Stromal cell of bone marrow (primary cell): ENCODE data around the gene TEX35.
"Not testable (repeated sequence)": the region's sequence is repeated elsewhere in the genome, so short reads cannot be mapped to it uniquely, and the experiment has no call there.

Experiments used
- DNase-seq: peaks from one replicate; pipeline ENCODE4 v3.0.0-alpha.2; 2012; ENCODE audit warnings: low read depth

The TEX35 gene

DNA sequence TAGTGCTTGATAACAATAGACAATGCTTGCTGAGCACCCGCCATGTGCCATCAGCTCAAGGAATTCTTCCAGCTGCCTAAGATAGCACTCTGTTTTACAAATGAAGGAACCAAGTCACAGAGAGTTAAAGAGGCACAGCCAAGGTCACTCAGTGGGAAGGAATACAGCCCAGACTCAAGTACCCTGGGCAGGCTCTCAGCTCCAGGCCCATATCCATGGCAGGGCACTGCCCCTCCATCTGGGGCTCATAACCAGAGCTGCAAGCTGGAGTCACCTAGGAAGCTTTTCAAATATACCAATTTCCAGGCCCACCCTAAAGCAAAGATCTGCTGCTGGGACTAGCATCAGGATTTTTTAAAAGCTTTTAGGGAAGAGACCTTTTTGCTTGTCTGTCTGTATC, 17.8 kb upstream of the TEX35 start:
- no peak for DNase-seq

DNA sequence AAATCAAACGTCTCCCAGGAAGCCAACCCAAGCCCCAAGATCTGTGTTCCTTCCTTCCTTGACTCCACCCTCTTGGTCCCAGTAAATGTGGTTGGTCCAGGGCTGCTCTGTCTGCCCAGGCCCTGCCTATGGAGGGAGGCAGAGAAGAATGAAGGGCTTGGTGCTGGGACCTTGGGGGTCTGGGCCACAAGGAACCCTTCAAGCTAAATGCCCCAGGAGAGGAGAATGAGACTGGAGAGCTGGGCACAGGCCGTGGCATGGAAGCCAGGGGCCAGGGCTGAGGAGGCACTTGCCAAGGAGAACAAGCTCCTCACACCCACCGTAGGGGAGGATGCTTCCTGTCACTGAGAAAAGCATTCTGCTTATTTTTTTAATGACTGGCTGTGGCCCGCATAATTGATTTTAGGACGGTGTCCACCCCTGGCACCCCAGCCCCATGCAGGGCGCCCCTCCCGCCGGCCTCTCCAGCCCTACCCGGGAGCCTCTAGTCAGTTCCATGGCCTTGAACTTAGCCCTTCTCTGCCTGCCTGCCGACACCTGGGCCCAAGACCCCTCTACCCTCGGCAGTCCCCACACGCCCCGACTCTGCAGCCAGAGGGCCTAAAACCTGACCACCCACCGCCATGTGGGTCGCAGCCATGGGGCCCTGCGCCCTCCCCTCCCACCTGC, 17.0 kb upstream of the TEX35 start:
- no peak for DNase-seq

DNA sequence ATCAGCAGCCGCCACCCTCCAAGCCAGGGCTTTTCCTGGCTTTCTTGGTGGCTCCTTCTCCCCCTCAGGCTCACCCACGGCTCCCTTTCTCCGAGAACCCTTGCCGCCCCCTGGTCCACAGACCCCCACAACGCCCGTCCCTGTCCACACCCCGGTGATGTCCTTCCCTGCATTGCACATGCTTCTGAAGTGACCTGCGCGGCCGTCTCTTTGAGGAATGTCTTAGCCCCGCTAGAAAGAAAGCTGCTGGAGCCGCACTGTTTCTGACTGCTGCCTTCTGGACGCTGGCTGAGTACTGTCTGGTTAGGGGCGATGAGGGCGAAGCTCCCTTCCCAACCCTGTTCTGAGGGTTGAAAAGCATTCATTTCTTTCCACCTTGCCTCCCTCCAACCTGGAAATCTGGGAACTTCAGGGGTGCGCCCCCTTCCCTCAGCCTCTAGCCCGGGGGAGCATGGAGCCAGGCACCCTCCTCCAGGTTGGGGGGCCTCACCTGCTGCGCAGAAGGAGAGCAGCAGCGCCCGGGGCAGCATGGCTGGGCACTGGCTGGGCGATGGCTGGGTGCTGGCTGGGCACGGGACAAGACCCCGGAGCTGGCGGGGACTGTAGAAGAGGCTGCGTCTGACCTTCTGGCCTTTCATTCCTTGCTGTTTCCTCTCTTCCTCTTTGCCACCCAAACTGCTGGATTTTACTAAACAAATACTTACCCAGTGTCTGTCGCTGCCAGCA, 16.3 kb upstream of the TEX35 start, which contains the start of gene CLEC20A:
Gene CLEC20A, minus strand, starts transcription at position 555 of the 726 bp plus-strand sequence. Its CDS starts 25 bp downstream, at position 530.
- no peak for DNase-seq

DNA sequence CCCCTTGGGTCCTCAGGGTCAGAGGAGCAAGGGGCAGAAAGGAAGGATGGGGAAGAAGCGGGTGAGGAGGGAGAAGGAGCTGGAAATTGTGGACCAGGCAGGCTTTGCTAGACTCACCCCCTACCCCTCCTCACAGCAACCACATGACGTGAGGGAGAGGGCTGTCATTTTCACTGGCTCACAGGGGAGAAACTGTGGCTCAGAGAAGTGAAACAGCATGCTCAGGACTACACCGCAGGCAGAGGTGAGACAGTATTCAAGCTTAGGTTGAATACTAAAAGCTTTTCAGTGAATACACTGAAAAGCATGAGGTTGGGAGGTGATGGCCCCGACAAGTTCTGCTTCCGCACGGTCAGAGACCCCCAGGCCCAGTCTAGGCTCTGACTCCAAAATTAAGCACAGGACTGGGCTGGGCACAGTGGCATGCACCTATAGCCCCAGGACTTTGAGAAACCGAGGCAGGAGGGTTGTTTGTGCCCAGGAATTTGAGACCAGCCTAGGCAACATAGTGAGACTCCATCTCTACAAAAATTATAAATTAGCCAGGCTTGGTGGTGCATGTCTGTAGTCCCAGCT, 14.9 kb upstream of the TEX35 start:
- DNase-seq = no peak

DNA sequence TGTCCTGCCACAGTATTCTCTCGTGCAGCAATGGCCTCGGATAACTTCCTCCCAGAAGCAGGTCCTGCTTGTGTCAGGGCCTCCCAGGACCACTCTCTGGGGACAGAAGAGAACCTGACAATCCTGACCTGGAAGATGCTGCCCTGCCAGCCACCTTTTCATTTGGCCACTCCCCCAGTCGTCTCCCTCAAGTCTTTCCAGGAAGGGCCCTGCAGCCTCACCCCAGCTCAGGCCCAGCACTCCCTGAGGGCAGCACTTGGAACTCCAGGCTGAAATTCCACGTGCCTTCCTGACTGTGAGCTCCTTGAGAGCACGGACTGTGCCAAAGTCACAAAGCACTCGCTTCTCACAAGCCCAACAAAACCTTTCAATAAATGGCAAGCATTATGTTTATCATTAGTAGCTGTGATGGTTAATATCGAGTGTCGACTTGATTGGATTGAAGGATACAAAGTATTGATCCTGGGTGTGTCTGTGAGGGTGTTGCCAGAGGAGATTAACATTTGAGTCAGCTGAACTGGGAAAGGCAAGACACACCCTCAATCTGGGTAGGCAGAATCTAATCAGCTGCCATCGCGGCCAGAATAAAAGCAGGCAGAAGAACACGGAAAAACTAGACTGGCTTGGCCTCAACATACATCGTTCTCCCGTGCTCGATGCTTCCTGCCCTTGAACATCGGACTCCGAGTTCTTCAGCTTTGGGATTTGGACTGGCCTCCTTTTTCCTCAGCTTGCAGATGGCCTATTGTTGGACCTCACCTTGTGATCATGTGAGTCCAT, 13.8 kb upstream of the TEX35 start:
- no peak for DNase-seq

DNA sequence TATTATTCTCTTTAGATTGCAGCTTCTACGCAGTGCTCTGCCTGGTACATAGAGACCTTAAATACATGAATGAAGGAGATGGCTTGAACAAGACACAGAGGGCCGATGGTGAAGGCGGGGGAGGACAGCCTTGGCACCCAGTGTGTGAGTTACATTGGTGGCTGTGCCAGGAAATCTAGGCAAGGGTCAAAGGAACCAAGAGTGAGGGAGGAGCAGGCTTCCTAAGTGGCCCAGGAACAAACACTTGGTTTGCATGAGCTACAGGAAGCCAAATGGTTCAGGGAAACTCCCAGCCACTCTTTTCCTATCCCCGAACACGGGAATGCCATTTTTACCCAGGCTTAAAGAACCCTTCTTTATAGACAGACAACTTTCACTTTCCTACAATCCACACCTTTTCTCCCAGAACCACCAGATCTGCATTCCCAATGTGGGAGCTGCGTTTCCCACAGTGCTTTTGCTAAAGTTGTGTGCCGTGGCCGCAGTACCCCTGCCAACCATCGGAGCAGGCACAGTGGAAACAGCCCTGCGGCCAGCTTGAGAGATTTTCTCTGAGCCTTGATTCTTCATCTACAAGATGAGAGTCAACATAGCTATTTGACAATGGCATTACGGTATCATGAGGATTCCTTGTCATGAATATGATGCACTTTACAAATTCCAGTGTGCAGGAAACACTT, 12.7 kb upstream of the TEX35 start:
- DNase-seq = no peak

DNA sequence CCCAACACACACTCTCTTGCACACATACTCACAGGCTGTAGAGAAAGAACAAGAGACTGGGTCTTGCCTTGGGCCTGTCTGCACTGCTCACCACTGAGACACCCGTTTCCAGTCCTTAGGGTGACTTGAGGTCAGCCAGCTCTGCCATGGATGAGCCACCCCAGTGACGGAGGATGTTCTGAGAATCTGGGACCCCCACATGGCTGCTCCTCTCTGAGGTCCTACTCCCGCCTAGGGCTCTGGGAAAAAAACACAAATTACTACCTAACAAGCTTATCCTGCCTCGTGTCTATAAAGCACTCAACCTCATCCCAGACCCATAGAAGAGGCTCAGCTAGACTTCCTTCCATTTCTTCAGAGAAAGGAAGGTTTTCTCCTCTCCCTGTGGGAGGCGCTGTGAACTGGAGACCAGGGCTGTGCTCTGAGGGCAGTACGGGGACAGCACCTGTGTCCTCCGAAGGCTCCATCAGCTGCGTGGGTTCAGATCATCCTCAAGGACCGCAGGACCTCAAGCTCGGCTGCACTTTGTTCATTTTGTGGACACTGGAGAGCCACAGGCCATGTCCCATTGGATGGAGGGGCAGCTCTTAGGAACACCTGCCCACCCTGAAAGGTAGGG, 11.9 kb upstream of the TEX35 start:
- no peak for DNase-seq

DNA sequence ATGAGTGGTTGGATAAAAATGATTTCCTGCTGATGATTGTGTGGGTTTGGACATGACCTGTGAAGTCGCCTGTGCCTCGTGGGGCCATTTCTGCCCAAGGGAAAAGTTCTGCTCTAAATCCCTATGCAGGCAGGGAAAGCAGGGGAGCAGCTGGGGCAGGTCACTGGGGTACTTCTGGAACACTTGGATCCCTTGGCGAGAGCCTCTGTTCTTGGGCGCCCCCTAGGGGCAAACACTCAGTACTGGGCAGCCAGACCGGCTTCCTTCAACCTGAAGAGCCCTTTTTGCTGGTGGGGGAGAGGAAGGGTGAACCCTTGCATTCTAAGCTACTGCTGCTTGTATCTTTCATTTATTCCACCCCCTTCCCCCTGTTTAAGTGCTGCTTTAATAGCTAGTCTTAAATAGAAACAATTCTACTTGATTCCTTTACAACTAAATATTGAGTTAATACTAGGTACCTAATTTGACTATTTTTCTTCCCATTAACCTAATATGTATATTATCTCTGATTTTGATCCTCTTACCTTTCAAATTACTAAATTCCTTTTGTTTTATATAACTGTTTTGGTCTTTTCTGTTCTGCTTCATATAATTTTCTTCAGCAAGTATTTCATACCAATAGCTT, 11.1 kb upstream of the TEX35 start:
- DNase-seq = peak; percentile 36

DNA sequence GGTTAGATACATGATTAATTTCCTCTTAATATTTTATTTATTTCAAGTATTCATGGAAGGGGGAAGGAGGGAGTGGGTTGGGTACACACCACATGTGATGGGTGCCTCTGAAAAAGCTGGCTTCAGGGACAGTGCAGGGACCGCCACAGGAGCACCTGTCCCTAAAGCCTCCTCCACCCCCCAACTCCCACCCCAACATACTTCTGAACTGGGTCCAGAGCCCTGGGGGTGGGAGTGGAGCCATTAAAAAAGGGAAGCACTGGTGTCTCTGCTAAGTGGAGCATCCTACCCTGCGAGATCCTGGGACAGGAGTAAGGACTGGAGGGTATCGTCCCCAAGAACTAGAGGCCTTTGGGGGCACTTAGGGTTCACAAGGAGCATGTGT, 10.6 kb upstream of the TEX35 start:
- no peak for DNase-seq

DNA sequence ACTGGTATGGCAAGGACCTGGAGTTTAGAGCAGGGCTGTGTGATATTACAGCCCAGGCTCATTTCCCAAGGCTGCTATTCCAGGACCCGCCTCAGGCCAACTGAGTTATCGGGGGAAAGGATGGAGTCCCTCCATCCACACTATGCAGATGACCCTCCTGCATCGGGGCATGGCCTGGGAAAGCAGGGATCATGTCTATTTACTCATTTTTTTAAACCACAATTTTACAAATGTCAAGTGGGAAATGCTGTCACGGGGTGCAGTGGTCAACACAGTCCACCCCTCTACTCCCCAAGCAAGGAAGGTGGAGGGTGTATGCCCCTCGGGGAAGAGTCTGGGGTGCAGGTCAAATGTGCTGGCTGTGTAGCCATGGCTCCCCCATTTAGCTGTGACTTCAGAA, 10.1 kb upstream of the TEX35 start:
- DNase-seq = no peak

DNA sequence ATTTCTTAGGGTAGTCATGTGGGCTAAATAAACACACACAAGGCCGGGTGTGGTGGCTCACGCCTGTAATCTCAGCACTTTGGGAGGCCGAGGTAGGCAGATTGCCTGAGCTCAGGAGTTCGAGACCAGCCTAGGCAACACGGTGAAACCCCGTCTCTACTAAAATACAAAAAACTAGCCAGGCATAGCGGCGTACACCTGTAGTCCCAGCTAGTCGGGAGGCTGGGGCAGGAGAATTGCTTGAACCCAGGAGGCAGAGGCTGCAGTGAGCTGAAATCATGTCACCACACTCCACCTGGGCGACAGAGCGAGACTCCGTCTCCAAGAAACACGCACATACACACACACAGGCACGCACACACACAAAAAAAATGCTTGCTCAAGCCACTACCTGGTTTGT, 9.6 kb upstream of the TEX35 start:
- not testable (repeated sequence) for DNase-seq

DNA sequence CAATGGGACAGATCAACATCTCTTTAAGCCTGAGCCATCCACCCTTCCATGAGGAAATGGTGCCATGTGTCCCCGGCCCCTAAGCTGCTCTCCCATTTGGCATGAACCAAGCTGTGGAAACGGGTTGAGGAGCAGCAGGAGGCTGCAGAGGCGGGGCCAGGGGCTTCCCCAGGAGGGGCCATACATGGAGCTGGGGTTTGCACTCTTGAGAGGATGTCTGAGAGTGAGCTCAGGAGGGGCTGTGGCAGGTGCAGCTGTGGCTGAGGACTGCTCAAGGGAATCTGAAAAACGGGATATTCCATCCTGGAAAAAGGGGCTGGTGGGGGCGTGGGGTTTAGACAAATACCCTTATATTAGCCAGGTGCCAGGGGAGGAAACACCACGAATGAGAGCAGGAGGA, 9.1 kb upstream of the TEX35 start:
- no peak for DNase-seq

DNA sequence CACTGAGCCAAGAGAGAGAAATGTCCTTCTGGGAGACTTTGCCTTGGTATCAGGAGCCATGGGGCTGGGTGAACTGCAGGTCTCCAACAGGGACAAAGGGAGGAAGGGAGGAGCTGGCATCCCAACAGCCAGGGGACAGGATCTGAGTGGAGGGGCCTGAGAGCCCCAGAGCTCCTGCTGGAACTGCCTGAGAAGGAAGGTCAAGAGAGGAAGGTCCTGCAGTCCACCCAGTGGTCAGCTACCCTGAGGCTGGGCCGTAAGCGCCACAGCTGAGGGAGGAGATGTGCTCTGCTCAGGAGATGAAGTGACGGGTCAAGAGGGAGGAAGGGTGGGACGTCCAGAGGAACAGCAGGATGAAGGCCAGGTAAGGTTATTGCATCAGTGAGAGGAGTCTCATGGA, 8.6 kb upstream of the TEX35 start:
- no peak for DNase-seq

DNA sequence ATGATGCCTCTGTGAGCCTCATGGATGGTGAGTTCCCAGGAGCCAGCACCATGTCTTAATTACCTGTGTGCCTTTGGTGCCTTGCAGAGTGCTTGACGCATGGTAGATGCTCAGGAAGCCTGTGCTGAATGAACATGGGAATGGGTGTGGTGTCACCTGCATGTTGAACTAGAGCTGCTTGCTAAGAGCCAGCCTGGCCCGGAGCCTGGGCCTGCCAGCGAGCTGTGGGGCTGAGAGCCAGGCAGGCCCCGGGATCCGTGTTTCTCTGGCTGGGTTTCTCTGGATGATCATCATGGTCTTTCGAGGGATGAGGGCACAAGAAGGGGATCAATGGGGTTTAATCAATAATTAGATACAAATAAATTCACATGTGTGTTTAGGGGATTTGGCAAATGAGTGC, 6.7 kb upstream of the TEX35 start:
- no peak for DNase-seq

DNA sequence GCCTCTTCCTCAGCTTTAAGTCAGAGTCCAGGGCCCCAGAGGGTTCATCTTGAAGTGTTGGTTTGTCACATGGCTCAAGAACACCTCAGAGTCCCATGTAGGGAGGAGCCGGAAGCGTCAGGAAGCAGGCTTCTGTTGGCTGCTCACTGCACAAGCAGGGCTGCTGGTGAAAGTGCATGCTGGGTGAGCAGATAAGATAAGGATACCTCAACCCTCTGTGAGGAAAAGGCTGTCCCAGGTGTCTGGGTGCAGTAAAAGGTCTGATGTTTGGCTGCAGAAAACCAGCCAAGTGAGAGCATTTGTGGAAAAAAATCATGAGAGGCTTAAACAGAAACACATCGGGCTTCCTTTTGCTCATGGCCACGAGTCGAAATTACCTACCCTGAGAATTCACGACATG, 6.2 kb upstream of the TEX35 start:
- no peak for DNase-seq

DNA sequence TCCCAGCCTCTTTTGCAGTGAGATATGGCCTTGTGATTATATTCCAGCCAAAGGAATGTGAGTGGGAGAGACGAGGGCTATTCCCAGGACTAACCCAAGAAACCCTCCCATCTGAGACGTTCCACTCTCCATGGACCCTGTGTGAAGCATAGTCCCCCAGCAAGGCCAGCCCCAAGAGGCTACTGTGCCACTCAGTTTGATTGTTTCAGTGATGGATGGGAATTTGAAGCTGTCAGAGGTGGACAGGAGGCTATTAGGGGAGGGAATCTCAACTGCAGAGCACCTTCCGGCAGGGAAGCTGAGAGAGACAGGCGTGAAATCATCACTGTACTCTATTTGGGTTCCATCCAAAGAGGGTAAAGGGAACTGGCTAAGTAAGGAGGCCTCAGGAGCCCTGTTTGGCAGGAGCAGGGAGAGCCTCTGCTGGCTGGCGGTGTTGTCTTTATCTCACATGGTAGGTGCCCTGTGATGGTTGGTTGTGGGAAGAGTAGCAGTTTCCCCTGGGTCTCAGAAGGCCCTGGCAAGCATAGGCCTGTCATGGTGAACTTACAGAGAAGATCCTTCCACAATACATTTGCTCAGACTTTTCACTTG, 3.4 kb upstream of the TEX35 start:
- DNase-seq = no peak

DNA sequence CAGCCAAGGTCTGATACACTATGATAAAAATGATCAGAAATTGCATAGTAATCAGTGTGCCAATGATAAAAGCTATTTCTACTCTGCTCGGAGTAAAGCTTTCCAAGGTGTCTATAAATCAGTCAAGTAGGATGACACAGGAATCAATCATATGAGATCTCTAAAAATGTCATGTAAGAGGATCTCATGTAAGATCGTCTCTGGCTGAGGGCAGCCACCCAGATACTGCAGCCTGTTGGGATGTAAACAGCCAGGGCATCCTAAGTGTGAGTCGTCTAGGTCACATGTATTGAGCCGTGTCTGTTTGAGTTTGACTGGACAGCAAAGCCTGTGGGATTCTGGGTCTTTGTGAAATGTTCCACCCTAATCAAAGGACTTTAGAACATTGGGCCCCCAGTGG, 2.8 kb upstream of the TEX35 start:
- no peak for DNase-seq

DNA sequence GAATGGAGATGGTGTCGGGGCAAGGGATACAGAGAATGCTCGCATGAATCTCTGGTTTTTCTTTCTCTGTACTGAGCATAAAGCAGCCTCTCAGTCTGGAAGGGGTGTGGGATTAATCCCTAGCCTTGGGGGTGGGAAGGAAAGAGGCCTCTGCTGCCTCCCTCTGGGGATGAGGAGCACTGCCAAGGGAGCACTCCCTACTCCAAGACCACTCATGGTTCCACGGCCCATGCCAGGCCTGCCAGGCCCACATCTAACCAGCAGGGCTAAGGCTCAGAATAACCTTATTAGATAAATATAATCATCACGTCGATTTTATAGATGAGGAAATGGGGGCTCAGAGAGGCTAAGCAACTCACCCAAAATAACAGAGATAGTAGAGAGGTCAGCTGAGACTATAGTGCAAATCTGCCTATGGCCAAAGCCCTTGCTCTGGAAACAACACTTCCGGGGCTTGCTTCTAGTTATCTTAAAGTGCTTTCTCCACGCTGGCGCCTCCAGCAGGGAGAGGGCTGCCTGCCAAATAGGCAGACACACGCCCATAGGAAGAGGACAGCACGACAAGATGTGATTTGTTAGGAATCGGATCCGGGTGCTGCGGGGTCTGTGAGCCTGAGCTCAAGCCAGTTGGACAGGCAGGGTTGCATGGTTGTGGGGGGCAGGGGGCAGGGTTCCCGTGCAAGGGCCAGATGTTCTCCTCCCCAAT, 522 bp downstream of the TEX35 start:
- DNase-seq = no peak

DNA sequence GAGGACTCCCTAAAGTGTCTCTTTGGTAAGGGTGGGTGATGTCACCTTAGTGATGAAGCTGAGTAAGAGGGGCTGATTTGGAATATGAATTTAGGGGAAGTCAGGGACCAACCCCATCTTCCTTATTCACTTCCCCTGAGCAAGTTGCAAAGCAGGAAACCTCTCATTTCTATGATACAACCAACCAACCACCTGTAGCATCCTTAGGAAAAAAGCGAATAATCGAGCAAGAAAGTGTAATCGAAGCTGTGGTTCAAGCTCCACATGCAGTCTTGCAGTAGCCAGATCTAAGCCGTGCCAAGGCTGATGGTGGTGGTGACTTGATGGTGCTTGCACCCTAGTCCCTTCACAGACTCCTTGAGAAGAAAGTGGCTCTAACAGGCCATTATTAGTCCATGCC, 3.2 kb downstream of the TEX35 start:
- no peak for DNase-seq

DNA sequence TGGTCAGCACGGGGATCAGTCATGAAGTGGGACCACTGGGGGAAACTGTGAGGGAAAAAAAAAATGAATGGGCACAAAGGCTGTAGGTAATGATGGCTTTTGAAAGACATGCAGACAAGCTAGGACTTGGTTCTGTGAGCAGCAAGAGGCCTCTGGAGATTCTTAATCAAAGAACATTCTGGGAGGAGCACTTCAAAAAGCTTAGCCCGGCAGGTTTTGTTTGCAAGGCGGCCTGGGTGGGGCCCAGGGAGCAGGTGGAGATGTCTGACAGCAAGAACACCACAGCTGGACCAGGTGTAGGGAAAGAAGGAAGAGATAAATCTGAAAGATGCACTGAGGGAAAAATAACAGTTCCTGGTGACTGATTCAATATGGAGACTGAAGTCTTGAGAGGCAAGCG, 6.0 kb downstream of the TEX35 start:
- no peak for DNase-seq
